CD4-positive, alpha-beta T cell treated with Interleukin-6 at 100 ng/mL for 8 hours (primary cell): ENCODE measurements around the gene SYNC.
A peak's percentile ranks its signal among the peaks of the same experiment; 100 is the strongest.
"Not testable (repeated sequence)": the region's sequence is repeated elsewhere in the genome, so short reads cannot be mapped to it uniquely, and the experiment has no call there.

Source experiments
- DNase-seq: peaks from one replicate; pipeline ENCODE4 v3.0.0-alpha.2; 2020; ENCODE audit warnings: mixed read lengths, low spot score

SYNC gene

DNA sequence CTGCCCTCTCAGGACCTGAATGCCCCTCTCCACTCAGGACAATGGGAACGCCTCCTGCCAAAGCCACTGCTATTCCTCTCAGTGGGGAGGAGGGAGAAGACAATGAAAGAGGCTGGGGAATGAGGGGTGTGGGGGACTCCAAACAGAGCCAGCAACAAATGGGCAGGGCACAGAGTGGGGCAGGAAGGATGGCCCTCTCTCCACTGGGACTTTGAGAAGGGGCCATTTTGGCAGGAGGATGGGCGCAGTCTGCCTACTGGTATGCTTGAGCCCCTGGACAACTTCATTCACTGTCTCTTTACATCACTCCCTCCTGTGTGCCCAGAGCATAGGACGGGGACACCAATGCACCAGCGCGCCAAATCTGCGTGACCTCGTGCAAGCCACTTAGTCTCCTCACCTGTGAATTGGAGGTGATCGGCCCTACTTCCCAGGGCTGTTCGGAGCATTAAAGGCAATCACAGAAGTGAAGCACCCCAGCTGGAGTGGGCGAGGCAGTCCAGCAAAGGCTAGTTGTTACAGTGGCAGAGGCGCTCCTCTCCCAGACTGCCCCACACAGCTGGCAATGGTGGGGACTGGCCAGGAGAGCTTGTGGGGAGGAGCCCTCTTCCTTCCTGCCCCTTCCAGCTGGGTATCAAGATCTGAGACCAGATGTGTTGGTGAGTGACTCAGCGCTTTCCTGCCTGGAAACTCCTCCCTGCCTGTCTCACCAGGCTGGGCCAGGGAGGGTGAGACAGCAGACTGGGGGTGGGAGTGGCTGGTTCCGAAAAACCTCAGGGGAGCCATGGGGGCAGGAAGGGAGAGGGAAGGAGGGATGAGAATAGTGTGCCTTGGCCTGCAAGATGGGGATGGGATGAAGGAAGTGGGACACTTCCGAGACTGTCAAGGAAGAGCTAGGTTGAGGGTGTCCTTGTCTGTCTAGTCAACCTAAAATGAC lies 22.4 kb upstream of the SYNC start:
- DNase-seq: no peak

DNA sequence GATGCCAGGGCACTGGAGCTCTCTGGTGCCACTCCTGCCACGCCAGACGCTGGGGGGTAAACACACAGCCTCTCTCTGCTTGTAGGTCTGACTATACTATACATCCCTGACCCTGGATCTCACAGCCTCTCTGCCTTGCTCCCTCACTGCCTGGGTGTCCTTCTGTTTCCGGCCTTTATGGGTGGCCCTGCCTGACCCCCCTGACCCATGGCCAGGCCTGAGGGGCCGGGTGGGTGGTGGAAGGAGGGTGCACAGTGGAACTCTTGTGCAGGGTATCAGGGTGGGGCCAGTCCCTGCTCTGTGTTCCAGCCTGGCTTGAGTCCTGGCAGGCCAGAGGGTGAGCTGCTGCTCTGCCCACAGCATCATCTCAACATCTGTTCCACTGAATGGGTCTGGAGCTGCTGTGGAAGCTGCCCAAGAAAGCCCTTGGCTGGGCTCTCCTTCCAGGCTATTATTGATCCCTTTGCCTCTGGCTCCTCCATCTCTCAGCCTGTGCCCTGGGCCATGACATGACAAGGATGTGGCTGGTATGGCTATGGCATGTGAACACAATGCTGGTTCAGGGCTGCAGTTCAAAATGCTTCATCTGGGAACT lies 17.2 kb upstream of the SYNC start:
- no peak for DNase-seq

DNA sequence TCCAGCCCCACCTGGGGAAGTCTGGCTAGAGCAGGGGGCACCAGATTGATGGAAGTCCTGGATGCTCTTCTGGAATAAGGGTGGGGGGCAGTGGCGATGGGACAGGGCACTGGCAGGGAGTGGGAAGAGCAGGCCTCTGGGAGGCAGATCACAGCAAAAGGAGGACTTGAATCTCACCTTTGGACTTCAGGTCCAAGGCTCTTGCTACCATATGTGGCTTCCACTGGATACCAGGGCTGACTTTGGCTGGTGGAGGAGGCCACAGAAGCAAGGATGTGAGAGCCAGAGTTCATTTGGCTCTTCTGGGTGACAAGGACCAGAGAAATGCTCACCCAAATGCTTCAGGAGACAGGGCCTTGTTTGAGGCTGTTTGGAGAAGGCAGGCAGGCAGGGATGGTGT lies 16.0 kb upstream of the SYNC start:
- DNase-seq: no peak

DNA sequence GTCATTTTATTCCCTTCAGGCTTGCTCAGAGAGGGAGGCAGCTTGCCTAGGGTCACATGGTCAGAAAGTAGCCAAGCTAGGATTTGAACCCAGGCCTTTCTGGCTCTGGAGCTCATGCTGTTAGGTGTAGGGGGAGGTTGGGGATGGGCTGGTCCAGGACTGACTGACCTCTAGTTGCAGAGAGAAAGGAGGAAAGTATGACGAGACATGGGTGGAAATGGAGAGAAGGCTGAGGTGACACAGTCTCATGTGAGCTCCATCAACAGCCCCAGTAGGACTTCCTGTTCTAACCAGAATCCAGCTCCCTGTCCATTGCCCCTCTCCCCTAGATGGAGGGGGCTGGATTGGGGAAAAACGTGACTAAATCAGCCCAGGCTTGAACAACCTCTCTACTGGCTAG lies 15.5 kb upstream of the SYNC start:
- DNase-seq: no peak

DNA sequence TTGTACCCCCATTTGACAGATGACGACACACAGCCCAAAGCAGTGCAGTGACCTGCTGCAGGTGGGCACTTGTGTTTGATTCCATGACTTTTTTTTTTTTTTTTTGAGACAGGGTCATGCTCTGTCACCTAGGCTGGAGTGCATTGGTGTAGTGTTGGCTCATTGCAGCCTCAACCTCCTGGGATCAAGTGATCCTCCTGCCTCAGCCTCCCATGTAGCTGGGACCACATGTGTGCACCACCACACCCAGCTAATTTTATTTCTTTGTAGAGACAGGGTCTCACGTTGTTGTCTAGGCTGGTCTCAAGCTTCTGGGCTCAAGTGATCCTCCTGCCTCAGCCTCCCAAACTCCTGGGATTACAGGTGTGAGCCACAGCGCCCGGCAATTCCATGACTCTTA lies 14.9 kb upstream of the SYNC start:
- DNase-seq: no peak

DNA sequence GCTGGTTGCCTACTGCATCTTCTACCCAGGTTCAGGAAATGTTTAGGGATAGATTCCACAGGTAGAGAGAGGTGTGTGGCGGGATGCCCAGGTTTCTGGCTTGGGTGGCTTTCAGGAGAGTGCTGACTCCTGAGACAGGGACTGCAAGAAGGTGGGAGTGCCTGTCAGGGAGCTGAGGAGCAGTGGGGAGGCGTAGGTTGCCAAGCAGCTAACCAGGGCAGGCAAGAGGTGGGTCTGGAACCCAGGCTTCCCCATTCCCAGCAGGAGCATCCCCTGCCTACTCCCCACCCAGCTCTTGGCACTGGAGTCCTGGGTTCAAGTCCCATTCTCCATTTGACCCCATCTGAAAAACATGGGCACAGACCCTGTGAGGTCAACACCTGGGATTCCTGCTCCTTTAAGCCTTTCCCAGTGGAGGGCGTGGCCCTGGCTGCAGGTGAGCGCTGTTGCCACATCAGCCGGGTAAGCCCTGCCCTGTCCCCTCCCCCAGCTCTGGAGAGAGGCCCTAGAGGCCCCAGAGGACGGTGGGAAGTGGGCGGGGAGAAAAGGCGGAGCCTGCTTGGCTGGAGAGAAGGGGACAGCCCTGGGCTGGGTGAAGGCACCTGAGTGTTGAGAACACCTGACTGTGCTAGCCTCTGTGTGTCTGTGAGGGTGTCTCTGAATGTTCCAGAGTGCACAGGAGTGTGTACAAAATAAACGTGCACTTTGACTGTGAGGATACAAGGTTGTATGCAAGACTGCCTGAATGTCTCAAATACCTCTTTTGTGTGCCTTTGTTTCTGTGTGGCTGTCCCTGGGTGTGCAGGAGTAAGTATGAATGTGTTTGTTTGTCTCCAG lies 14.0 kb upstream of the SYNC start:
- peak; percentile 18 for DNase-seq

DNA sequence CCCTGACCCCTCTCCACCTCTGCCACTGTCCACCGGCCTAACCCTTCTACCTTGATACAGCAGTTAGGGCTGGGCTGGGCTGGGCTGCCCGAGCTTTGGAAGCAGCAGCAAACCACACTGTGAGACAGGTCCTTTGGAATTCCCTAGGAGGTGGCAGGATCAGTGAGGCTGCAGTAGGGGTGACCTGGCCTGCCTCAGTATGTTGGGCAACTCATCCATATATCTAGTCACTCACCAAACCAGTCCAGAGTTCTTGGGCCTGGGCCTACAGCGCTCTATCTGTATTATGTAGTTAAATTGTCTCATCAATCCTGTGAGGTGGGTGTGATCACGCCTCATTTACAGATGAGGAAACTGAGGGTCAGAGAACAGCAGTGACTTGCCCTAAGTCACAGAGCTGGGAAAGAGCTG lies 13.3 kb upstream of the SYNC start:
- DNase-seq: no peak

DNA sequence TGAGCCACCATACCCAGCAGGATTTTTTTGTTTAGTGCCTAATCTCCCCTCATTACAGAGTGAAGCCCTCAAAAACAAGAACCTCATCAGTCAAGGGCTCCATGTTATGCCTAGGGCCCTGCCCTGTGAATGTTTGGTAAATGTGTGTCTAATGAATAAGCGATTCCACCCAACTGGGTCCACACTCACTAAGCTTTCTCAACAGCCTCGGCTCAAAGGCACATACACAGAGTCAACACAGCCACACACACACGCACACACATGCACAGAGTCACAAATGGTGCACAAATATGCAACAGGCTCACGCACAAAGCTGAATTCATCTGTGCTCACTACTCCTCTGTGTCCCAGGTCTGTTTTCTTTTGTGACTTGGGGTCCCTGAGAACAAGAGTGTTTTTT lies 11.7 kb upstream of the SYNC start:
- DNase-seq: no peak

DNA sequence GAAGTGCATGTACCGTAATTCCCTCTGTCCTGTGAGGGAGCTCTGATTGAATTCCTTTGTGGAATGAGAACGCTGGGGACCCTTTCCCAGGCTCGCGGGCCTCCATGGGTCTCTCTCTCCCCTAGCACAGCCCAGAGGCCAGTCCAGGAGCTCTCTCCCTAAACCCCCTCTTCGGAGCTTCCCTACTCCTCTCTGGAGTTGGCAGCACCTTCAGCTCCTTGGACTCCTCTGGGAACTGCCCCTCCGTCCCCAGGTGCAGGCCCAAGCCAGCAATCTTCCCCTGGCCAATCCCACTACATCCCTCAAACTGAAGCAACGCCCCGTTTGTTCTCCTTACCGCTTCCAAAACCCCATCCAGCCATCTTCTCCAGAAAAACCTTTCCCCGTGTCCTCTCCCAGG lies 10.5 kb upstream of the SYNC start:
- DNase-seq: no peak

DNA sequence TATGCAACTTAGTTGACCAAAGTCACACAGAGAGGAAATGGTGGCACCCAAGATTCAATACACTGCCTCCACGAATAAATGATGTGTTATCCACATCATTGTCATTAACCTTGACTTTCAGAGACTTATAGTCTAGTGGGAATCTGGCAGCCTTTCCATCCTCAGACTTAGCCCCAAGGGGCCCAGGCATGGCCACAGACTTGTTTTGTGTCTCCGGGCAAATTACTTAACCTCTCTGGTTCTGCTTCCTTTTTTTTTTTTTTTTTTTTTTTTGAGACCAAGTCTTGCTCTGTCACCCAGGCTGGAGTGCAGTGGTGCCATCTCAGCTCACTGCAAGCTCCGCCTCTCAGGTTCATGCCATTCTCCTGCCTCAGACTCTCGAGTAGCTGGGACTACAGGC lies 8.7 kb upstream of the SYNC start:
- DNase-seq: not testable (repeated sequence)

DNA sequence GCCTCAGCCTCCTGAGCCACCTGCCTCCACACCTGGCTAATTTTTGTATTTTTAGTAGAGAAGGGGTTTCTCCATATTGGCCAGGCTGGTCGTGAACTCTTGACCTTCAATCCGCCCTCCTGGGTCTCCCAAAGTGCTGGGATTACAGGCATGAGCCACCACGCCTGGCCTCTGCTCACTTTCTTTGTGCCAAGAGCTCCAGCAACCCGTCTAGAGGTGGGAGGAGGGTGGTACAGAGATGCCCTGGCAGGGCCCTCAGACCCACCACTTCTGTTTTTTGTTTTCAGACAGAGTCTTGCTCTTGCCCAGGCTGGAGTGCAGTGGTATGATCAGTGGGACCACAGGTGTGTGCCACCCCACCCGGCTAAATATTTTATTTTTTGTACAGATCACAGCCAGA lies 6.9 kb upstream of the SYNC start:
- DNase-seq: no peak

DNA sequence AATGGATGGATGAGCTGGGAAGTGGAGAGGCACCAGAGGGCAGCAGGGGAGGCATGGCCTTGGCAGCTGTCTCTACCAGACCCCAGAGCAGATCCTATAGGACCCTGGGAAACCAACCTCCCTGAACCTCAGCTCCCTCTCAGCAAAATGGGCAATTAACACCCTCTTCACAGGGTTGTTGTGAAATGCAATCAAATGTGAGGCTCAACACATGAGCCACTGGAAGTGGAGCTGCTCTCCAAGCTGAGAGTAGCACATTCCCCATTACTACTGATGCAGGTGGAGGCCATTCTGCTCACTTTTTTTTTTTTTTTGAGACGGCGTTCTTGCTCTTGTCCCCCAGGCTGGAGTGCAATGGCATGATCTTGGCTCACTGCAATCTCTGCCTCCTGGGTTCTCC lies 6.5 kb upstream of the SYNC start:
- no peak for DNase-seq

DNA sequence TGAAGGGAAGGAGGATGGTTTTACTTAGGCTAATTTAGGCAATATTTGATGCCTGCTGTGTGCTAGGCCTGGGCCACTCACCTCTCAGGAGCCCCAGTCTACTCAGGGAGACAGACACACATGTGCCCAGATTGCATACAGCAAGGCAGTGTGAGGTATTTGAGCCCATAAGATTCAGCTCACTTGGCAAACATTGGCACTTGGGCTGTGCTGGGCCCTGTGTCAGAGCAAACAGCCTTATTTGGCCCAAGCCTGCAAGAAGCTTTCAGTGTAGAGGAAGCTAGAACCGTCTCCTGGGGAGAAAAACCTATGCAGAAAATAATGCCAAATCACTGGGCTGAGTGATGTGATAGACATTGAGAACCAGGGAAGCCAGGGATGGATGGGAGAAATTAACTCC lies 3.9 kb upstream of the SYNC start:
- DNase-seq: no peak

DNA sequence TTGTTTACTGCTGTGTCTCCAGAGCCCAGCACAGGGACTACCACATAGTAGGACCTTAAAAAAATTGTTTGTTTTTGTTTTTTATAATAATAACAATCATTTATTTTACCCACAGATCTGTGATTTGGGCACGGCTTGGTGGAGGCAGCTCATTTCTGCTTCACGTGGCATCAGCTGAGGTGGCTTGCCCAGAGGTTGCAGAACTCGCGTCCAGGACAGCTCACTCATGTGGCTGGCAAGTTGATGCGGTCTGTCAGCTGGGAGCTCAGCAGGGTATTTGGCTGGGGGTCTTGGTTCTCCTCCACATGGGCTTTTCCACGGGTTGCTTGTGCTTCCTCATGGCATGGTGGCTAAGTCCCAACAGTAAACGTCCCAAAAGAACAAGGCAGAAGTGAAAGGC lies 2.9 kb upstream of the SYNC start:
- DNase-seq: no peak

DNA sequence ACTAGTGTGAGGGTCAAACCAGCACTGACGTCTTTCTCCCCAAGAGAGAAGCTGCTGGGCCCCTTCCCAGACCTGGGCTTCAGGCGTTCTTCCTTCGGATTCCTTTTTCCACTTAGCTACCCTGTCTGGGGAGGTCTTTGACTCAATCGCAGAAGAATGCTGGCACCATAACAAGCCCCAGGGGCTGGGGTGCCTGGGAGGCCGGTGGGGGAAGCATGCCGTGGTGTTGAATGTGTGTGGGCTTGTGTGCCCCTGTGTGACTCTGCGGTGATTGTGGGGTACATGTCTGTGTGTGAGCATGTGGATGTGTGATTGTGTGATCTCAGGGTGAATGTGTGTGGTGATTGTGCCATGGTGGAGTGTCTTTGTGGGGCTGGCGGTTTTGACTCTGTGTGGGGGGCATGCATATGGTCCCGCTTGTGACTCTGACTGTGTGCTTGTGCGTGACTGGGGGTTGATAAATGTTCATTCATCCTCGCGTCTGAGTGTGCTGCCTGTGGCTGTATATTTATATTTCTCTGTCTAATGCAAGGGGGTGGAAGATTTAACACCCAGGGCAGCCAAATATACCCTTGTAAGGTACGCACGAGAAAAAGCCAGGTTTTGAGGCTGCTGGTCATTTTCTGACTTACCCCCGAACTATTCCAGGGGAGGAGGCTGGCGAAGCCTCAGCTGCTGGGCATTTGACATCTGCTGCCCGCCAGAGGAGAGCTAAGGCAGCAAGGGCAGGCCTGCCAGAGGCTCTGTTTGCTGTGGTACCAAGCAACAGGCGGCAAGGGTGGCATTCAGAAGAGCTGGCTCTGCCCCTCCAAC lies 1.1 kb upstream of the SYNC start:
- DNase-seq: no peak

DNA sequence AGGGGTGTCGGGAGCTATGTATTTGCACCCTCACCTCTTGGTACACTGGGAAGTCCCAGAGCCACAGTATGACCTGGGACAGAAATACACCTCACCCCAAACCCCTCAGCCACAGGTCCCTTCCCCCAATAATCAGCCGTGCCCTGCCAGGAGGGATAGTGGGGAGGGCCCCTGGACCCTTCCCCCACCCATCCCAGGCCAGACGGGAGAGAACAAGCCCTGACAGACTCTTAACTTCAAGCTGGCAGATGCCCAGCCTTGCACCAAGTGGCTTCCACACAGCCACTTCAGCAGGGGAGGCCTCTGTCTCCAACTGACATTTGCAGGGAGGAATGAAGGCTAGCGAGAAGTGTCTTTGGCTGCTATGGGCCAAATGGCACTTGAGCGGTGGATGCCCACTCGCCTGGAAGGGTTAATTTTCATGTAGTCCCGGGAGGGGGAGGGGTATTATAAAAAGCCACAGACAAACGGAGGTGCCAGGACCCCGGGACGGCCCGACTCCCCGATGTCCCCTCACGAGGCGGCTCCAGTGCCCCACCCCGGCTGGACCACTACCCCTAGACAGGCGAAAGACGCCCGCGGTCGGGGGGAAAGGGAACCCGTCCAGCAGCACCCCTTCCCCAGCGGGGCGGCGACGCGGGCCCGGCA lies 495 bp downstream of the SYNC start:
- DNase-seq: no peak

DNA sequence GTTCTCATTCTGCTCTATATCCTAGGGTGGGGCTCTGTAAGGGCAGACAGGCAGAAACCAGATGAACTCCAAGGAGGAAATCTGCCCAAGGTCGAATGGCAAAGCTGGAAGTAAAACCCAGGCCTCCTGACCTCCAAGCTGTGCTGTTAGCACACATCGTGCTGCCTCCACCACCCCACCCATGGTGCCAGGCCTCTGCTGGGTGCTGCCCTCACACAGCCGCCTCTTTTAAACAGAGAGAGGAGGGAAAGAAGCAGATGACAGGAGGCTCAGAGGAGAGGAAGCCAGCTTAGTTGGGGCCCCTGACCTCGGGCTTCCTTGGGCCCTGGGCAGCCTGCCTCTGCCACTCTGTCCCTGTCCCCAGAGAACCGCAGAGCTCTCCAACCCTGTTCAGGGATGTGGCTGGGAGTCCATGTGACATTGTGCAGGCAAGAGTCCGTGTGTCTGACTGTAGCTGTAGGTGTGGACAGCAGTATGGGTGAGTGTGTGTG lies 1.1 kb downstream of the SYNC start:
- DNase-seq: no peak

DNA sequence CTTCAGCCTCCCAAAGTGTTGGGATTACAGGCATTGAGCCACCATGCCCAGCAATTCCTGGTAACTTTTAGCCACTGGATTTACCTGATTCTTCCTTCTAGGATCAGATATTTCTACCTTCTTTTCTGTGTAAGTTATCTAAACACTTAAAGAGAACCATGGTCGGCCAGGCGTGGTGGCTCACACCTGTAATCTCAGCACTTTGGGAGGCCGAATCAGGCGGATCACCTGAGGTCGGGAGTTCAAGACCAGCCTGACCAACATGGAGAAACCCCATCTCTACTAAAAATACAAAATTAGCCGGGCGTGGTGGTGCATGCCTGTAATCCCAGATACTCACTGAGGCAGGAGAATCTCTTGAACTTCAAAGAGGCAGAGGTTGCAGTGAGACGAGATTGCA lies 5.6 kb downstream of the SYNC start:
- DNase-seq: not testable (repeated sequence)

DNA sequence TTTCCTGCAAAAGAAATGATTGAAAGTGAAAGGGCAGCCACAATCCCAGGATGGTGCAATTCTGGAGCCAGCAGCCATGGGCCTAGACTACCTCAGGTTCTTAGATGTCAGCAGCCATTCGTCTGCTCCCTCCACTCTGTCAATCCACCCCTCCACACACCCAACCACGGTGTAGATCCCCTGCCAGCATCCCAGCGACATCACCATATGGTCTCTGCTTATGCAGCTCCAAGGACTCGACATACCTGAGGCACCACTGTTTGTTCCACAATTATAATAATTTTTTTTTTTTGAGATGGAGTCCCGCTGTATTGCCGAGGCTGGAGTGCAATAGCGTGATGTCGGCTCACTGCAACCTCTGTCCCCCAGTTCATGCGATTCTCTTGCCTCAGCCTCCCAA lies 6.5 kb downstream of the SYNC start:
- no peak for DNase-seq

DNA sequence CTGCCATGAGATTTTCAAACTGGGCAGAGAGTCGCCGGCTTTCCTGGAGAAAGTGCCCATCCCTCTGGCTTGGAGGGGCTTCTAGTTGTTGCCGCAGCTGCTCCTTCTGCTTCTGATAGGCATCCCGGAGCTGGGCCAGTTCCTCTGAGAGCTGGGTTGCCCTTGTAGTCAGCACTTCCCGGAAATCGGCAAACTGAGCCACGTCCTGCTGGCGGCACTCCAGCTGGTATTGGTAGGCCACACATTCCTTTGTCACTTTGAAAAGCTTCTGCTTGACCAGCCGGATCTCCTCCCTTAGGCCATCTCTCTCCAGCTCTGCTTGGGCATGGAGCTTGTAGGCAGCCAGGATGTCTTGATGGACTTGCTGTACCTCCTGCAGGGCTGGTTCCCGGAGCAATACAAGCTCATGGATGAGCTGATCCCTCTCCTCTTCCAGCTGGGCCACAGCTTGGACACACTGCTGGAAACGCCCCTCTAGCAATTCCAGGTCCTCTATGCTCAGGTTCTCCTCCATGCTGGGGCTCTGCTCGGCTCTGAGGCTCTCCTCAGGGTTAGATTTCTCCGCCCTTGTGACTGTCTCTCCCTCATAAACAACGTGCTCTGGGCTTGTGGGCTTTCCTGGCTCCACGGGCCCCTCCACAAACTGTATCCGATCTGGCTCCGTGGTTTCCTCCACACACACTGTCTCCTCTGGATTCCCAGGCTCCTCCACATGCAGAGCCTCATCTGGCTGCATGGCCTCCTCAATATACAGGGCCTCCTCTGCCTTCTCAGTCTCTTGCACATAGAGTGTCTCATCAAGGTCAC lies 7.3 kb downstream of the SYNC start:
- DNase-seq: no peak
